Effector CD4-positive, alpha-beta T cell (primary cell): Measurements from ENCODE around the gene FANCD2.
"Not testable (repeated sequence)": the region's sequence is repeated elsewhere in the genome, so short reads cannot be mapped to it uniquely, and the experiment has no call there.

Experiments
- DNase-seq: peaks from one replicate; pipeline ENCODE4 v3.0.0-alpha.2; 2020

FANCD2 gene

GRCh38 chr3:10015461-10015904, 10.8 kb upstream of the FANCD2 start:
- no peak for DNase-seq

GRCh38 chr3:10017636-10018292, 8.5 kb upstream of the FANCD2 start:
- DNase-seq: no peak

DNA sequence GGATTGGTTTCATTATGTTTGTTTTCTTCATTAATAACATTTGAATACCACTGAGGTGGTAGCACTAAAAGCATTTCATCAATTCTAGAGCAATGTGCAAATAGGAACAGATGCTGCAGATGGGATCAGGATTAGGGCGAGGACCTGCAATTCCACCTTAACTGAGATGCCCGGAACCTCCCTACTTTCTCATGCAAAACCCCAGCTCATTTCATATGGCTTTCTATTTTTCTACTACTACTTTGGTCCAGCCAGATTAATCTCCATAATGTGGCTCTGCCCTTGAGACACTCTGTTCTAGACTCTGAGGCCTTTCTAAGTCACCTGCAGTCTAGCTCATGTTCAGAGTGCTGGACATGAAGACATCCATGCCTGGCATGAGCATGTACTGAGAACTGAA, 7.4 kb upstream of the FANCD2 start:
- not testable (repeated sequence) for DNase-seq

DNA sequence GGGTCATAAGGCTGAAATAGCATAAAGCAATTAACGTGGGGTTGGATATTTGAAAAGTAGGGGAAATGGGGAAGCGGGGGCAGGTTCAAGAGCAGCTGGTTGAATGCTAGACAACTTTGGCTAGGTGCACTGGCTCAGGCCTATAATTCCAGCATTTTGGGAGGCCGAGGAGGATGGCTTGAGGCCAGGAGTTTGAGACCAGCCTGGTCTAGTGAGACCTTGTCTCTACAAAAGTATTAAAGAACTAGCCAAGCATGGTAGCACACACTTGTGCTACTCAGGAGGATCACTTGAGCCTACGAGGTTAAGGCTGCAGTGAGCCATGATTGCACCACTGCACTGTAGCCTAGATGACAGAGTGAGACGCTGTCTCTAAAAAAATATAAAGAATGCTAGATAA, 6.9 kb upstream of the FANCD2 start:
- no peak for DNase-seq

DNA sequence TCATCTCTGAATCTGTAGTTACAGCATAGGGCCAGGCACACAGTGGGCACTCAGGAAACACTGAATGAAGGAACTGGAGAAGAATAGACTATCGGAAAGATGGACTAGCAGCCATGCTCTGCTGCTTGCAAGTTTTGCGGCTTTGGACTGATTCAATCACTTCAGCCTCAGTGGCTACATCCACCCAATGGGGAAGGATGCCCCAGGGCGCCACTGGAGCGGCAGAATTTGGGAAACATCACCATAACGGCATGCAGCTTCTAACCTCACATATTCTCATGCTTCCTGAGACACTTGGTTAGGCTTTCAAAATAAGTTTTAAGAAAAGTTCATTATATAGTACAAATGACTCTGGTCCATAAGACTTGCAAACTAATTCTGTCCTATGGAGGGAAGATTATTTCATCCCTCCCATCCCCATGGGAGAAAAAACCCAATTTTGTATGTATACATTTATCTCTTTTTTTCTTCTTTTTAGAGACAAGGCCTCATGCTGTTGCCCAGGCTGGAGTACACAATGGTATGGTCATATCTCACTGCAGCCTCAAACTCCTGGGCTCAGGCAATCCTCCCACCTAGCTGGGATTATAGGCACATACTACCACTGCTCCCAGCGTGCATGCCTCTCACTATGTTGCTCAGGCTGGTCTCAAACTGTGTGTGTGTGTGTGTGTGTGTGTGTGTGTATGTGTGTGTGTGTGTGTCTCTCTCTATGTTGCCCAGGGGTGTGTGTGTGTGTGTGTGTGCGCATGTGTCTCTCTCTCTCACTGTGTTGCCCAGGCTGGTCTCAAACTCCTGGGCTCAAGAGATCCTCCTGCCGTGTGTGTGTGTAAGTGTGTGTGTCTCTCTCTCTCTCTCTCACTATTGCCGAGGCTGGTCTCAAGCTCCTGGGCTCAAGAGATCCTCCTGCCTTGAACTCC, 4.1 kb upstream of the FANCD2 start:
- no peak for DNase-seq

DNA sequence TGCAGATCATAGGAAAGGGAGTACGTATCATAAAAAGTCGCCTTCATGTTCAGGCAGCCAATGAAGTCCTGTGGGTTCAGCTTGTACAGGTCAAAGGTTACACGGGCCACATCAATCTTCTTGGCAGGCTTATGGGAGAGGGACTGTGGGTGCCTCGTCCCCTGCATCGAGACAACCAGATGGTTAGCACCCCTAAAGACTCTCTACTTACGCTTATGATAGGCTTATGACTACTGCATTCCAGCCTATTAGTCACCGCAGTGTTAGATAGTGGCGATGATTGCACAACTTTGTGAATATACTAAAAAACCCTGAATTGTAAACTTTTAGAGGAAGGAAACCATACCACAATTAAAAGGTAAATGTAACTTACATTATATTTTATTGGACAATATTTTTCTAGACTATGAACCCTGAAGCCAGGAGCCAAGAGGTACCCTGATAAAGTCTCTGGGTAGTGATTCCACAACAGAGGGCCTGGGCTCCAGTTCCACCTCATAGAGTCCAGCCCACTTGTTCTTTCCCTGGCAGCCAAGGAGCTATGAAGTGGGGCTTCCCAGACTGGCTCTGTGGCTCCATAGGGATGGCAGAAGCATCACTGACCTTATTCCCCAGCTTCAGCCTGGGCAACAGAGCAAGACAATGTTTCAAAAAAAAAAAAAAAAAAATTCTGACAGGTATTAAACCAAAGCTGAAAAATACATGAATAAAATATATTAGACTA, 2.5 kb upstream of the FANCD2 start:
- DNase-seq: no peak

- DNase-seq: no peak
These were observed 793 bp upstream of the FANCD2 start for GRCh38 chr3:10025205-10026083.

DNA sequence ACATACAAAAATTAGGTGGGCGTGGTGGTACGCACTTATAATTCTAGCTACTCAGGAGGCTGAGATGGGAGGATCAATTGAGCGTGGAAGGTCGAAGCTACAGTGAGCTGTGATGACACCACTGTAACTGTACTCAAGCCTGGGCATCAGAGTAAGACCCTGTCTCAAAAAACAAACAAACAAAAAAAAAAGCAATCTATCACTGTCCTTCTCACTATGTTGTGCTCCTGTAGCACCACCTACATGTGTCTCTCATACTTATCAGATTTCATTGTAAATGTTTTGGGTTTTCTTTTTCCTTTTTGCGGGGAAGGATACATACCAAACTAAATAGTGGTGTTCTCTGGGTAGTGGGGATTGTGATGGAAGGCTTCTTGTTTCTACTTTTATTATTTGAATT, 14.8 kb downstream of the FANCD2 start:
- no peak for DNase-seq

DNA sequence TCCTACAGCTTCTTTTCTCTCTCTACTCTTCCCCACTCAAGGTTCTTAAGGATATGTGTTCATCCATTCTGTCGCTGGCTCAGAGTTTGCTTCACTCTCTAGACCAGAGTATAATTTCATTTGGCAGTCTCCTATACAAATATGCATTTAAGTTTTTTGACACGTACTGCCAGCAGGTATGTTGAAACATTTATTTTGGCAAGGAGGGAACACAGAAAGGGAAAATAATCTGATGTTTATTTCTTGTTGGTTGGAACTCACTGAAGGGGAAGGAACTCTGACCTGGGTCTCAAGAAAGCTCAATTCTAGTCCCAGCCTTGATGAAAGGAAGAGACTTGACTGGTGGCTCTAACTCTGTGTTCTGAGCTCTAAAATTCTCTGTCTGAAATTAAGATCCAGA, 21.6 kb downstream of the FANCD2 start:
- no peak for DNase-seq

DNA sequence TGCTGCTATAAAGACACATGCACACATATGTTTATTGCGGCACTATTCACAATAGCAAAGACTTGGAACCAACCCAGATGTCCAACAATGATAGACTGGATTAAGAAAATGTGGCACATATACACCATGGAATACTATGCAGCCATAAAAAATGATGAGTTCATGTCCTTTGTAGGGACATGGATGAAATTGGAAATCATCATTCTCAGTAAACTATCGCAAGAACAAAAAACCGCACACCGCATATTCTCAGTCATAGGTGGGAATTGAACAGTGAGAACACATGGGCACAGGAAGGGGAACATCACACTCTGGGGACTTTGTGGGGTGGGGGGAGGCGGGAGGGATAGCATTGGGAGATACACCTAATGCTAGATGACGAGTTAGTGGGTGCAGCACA, 26.8 kb downstream of the FANCD2 start:
- DNase-seq: not testable (repeated sequence)

GRCh38 chr3:10055097-10055496, 28.9 kb downstream of the FANCD2 start:
- no peak for DNase-seq

DNA sequence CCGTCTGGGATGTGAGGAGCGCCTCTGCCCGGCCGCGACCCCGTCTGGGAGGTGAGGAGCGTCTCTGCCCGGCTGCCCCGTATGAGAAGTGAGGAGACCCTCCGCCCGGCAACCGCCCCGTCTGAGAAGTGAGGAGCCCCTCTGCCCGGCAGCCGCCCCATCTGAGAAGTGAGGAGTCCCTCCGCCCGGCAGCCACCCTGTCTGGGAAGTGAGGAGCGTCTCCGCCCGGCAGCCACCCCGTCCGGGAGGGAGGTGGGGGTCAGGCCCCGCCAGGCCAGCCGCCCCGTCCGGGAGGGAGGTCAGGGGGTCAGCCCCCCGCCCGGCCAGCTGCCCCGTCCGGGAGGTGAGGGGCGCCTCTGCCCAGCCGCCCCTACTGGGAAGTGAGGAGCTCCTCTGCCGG, 43.8 kb downstream of the FANCD2 start:
- DNase-seq: not testable (repeated sequence)

DNA sequence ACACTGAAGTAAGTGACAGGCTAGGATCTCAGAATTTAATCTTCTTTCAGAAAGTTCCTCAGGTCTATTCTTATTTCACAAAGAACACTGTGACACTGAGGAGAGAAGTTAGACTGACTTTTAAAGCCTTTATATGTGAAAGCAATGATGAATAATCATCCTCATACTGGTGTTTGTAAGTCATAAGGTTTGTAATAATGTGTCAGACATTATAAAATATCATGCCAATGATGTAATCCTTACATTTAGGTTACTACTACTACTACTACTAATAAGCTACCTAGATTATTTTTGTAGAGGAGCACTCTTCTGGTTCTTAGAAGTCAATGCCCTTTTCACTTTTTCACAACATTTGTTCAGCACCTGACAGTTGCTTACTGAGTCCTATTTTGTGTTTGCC, 48.4 kb downstream of the FANCD2 start:
- DNase-seq: no peak

GRCh38 chr3:10081871-10082270, 55.6 kb downstream of the FANCD2 start:
- DNase-seq: no peak

DNA sequence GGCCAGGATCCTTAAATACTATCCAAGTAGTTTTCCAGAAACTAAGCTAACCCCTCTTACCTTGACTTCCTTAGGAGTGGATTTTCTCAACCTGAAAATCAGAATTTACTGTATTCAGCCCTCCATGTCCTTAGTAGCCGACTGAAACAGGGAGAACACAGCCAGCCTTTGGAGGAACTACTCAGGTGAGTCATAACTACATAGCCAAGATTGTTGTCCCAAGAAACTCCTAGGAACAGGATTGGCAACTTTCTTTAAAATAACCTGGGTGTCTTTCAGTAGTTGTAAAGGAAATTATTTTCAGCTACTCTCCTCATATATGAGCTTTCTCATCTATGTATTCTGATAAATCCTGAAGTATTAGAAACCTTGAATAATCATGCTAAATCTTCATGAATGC, 59.5 kb downstream of the FANCD2 start:
- no peak for DNase-seq

DNA sequence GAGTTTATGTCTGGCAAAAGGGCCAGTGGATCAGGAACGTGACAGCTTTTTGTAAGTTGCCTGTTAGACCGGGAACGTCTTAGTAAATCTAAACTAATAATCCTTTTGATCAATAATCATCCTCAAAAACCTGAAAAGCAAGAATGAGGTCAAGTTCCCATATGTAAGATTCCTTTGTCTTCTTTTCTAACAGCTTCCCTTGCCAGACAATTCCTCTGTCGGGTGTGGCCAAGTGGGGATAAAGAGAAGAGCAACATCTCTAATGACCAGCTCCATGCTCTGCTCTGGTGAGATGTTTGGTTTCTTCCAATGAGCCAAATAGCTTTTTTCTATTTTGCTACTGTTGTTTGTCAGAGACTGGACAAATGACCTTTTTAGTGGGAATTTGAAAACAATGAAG, 62.0 kb downstream of the FANCD2 start:
- DNase-seq: no peak

- no peak for DNase-seq
These were observed 63.9 kb downstream of the FANCD2 start for GRCh38 chr3:10090179-10090578.

GRCh38 chr3:10090774-10091173, 64.5 kb downstream of the FANCD2 start:
- not testable (repeated sequence) for DNase-seq

- not testable (repeated sequence) for DNase-seq
These were observed 65.2 kb downstream of the FANCD2 start for GRCh38 chr3:10091387-10091786.

GRCh38 chr3:10093678-10094077, 67.4 kb downstream of the FANCD2 start:
- no peak for DNase-seq

GRCh38 chr3:10099041-10099440, 72.8 kb downstream of the FANCD2 start:
- no peak for DNase-seq

DNA sequence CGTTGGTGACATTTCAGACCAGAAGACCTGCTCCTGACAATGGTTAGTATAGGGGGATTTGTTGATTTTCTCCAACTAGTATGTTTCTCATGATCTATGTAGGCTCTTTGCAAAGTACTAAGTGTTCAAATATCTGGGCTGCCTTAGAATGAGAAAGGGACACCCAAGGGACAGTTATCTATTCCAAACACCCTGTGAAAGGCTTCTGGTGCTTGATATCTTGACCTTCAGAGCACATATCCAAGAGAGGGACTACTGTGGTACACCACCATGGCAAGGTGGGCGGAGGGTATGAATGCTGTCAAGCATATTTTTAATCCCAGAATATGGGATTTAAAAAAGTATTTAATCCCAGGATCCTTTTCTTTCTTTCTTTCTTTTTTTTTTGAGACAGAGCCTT, 80.7 kb downstream of the FANCD2 start:
- DNase-seq: no peak
